Fibroblast of the aortic adventitia (primary cell): Measurements from ENCODE around the gene LIPC. TPM values are rescaled to one million over a fixed set of nuclear protein-coding genes. Genes with fewer than 3 reads are reported as not detected.
A peak's percentile ranks its signal among the peaks of the same experiment; 100 is the strongest.

Source experiments
- DNase-seq: peaks from one replicate; pipeline ENCODE4 v3.0.0-alpha.2; 2010; ENCODE audit warnings: low read depth
- H3K4me3 ChIP-seq: 2 replicates; pipeline ENCODE4 v1.5.1; 2011; ENCODE audit warnings: low read depth, mild to moderate bottlenecking, control low read depth, low read length, moderate library complexity
- total RNA-seq: library from RNA; depleted of rRNA; stranded (reverse); fragments of >200 nt; gene quantifications from 2 replicates; pipeline ENCODE4 v1.2.3, GENCODE V29; 2012; ENCODE audit warnings: low replicate concordance
- TF ChIP-seq, protein P1 (sequence below): IDR thresholded peaks from 2 replicates; pipeline ENCODE4 v1.5.1; 2011; ENCODE audit warnings: mild to moderate bottlenecking, low read length, control low read depth, inconsistent platforms; ENCODE audit not compliant: insufficient read depth

LIPC gene
- total RNA-seq, 1 donor, result 0.90 TPM

DNA sequence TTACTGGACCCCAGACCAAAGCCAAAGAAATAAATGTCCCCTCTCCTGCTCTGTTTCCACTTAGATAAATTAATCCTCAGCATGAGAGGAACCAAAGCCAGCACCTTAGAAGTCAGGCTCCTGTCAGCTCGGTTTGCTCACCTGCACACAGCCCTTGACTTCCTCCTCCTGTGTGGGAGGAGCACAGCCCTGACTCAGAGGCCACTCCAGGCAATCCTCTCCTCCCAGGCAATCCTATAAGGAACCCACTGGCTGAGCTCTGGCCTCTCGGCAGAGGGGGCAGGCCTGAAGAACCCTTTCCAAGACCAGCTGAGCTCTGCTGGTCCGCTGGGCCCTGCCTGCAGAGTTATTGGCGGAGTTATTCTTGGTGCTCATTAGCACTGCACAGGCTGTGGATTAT lies 30.8 kb downstream of the LIPC start:
- TF ChIP-seq, protein P1, sequence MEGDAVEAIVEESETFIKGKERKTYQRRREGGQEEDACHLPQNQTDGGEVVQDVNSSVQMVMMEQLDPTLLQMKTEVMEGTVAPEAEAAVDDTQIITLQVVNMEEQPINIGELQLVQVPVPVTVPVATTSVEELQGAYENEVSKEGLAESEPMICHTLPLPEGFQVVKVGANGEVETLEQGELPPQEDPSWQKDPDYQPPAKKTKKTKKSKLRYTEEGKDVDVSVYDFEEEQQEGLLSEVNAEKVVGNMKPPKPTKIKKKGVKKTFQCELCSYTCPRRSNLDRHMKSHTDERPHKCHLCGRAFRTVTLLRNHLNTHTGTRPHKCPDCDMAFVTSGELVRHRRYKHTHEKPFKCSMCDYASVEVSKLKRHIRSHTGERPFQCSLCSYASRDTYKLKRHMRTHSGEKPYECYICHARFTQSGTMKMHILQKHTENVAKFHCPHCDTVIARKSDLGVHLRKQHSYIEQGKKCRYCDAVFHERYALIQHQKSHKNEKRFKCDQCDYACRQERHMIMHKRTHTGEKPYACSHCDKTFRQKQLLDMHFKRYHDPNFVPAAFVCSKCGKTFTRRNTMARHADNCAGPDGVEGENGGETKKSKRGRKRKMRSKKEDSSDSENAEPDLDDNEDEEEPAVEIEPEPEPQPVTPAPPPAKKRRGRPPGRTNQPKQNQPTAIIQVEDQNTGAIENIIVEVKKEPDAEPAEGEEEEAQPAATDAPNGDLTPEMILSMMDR, result no peak
- no peak for DNase-seq
- H3K4me3 ChIP-seq, result no peak overlapping the region

DNA sequence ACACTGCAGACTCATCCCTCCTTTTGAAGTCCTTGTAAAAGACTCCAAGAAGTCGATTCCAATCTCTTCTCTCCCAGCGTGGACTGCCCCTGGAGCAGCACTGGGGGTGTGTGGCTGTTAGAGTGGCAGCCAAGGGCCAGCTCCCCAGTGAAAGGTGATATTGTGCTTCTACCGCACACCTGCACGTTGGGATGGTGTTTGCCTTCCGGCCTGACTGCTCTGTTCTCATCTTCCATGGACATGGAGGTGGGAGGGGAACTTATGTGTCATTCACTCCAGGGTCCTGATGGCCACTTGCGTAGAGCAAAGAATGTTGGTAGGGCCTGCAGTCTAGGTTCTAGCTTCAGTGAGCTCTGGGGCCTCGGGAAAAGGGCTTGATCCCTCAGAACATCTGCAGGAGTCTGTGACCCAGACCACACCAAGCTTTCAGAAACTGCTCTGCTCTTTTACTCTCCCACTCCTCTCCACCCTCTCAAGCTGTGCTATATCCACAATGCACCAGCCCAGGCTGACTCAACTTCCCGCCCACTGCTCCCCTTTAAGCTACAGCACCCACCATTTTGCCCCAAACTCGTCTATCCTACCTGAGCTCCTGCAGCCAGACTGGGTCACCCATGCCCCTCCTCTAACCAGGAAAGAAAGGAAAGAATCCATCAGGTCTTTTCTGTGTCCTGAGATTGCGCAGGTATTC lies 31.3 kb downstream of the LIPC start:
- H3K4me3 ChIP-seq, result no peak overlapping the region
- TF ChIP-seq, protein P1, result no peak
- no peak for DNase-seq

DNA sequence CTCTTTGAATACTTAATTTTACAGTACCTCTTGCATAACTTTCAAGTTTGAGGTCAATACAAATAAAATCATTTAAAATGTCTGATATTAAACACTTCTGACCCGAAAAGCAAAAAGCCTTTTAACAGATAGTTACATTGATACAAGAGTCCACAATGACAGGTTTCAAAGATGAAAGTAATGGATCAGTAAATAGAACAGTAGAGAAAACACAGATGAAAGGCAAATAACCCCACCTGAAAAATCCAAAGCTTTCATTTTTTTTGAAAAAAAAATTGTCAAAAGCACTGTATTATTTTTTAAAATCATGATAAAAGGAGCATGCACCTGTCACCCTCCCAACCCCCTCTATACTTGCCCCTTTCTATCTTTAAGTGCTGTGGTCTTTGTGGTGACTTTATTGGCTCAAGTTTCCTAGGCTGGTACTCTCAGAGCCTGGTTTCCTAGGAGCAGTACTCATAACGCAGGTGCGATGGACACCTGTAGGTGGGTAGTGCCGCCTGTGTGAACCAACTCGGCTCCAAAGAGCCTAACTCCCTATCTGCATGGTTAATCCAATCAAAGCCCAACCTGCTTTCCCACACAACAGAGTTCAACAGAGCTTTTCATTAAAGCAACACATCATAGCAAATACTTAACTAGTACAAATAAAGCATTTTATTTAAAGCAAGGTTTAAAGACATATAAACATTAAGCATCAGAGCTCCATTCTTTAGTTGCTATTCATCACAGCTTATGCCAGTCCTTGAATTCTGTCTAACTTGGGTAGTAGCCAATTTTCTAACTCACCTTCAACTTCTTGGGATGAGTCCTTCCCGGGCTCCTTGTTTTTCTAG lies 32.2 kb downstream of the LIPC start:
- DNase-seq, result no peak
- no peak overlapping the region for H3K4me3 ChIP-seq
- TF ChIP-seq, protein P1, result no peak

GRCh38 chr15:58465070-58465469 lies 33.3 kb downstream of the LIPC start:
- TF ChIP-seq, protein P1, result no peak
- H3K4me3 ChIP-seq, result no peak overlapping the region
- no peak for DNase-seq

- peak; percentile 41 for DNase-seq
These were observed 34.2 kb downstream of the LIPC start for GRCh38 chr15:58465866-58466517.

DNA sequence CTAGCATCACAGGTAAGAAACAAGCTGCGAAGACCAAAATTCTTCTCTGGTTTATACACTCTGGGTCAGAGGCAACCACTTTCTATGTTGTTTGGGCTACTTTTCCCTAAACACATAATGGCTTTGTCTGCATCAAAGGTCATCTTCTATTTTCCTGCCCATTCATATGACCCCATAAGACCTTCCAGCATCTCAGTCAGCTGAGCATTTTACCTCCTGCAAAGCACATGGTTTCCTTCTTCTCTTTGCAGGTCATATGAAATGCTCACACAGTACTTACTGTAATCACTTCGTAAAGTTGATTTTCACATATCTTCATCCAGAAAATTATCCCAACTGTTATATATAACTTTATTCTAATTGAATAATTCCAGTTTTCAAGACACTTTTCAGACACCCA lies 34.8 kb downstream of the LIPC start:
- DNase-seq, result no peak
- no peak overlapping the region for H3K4me3 ChIP-seq
- TF ChIP-seq, protein P1, result no peak

More at GRCh38 chr15:58465866-58466517, 34.2 kb downstream of the LIPC start:
- H3K4me3 ChIP-seq, result no peak overlapping the region
- TF ChIP-seq, protein P1, result no peak
